ENCODE measurements around the gene TNXB. TPM values are rescaled to one million over a fixed set of nuclear protein-coding genes. Genes with fewer than 3 reads are reported as not detected.

Gene TNXB
- total and polyA plus RNA-seq, 9 of the 15 experiments (the other 6 are each of a cell fraction or from before 2014, with no cell fraction given), result 0.14 to 28.1 (median 12.4) TPM

DNA sequence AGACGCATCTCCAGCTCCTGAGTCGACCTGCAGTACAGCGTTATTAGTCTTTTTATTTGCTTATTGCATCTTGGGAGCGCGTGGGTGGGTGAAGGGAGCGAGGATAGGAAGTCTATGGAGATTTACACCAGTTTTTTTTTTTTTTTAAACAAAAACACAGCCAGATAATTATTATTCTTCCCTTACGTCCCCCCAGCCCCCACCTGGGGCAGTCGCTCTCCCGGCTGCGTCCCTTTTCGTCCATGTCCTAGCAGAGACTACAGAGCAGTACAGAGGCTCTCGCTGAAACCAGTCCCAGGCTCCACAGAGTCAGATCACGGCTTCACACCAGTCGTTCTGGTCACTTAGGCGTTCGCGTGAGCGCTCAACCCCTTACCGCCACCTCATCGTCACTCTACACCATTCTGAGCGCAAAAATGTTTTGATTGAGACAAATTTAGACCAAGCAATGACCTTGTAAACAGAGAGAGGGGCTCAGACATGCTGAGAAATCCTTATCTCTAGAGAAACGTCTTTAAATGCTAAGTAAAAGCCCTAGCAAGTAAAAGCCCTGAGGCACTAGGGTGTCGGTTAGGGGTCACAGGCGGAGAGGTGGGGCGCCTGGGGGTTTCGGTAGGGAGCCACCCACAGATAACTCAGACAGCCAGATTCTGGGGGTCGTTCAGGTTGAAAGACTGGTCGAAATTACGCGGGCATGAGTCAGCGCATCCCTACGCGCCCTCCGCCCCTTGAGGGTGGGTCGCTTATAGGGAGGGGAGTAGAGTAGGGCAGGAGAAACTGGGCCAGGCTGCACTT is 43.8 kb upstream of the TNXB start (continued):
- TF ChIP-seq, protein P1, sequence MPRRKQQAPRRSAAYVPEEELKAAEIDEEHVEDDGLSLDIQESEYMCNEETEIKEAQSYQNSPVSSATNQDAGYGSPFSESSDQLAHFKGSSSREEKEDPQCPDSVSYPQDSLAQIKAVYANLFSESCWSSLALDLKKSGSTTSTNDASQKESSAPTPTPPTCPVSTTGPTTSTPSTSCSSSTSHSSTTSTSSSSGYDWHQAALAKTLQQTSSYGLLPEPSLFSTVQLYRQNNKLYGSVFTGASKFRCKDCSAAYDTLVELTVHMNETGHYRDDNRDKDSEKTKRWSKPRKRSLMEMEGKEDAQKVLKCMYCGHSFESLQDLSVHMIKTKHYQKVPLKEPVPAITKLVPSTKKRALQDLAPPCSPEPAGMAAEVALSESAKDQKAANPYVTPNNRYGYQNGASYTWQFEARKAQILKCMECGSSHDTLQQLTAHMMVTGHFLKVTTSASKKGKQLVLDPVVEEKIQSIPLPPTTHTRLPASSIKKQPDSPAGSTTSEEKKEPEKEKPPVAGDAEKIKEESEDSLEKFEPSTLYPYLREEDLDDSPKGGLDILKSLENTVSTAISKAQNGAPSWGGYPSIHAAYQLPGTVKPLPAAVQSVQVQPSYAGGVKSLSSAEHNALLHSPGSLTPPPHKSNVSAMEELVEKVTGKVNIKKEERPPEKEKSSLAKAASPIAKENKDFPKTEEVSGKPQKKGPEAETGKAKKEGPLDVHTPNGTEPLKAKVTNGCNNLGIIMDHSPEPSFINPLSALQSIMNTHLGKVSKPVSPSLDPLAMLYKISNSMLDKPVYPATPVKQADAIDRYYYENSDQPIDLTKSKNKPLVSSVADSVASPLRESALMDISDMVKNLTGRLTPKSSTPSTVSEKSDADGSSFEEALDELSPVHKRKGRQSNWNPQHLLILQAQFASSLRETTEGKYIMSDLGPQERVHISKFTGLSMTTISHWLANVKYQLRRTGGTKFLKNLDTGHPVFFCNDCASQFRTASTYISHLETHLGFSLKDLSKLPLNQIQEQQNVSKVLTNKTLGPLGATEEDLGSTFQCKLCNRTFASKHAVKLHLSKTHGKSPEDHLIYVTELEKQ (CRISPR knock-in tag; IDR thresholded peaks at IDR 0.05), result no peak
- 0 out of 2 replicates have a peak, but pooled peaks have one; percentile 2 for TF ChIP-seq ZNF589 (CRISPR knock-in tag; IDR thresholded peaks at IDR 0.05; ENCODE audit: low read depth)
- TF ChIP-seq NEUROD1 (IDR thresholded peaks at IDR 0.05; ENCODE audit: borderline replicate concordance, low read depth, low read length, partially characterized antibody), result no peak
- 0 out of 2 replicates have a peak, but pooled peaks have one; percentile 7 for TF ChIP-seq PML (IDR thresholded peaks at IDR 0.05; ENCODE audit: low read length)
- TF ChIP-seq MYBL2 (IDR thresholded peaks at IDR 0.05; ENCODE audit: low read depth), result no peak
- no peak for TF ChIP-seq MYBL2 (CRISPR knock-in tag; IDR thresholded peaks at IDR 0.05; ENCODE audit: borderline replicate concordance)
- TF ChIP-seq SMAD1 (IDR thresholded peaks at IDR 0.05; ENCODE audit: low read depth, low read length, partially characterized antibody), result peak; percentile 30
- TF ChIP-seq HMG20B (CRISPR knock-in tag; IDR thresholded peaks at IDR 0.05), result no peak

All from K562 (cell line).